MM.1S (cell line): Measurements from ENCODE around the gene RPL10.

ENCODE experiments used
- DNase-seq: peaks from one replicate; pipeline ENCODE4 v3.0.0-alpha.2; 2015
- H2AFZ ChIP-seq: fragments of 300-600 bp; sonication (generic); 2 replicates; pipeline ENCODE4 v1.6.0; 2016; ENCODE audit warnings: antibody characterized with exemption, low read length
- H3F3A ChIP-seq: fragments of 300-600 bp; sonication (generic); 2 replicates; pipeline ENCODE4 v1.6.1; 2016; ENCODE audit warnings: mild to moderate bottlenecking, antibody characterized with exemption, low read length, moderate library complexity, mixed read lengths; ENCODE audit not compliant: insufficient read depth
- H3K27ac ChIP-seq: fragments of 300-600 bp; sonication (generic); 2 replicates; pipeline ENCODE4 v1.5.1; 2016; ENCODE audit warnings: mild to moderate bottlenecking, low read length
- H3K27me3 ChIP-seq: fragments of 300-600 bp; sonication (generic); replicated peaks from 2 replicates; pipeline ENCODE4 v1.6.0; 2016; ENCODE audit warnings: low read length; ENCODE audit not compliant: insufficient read depth
- H3K36me3 ChIP-seq: fragments of 300-600 bp; sonication (generic); replicated peaks from 2 replicates; pipeline ENCODE4 v1.6.1; 2016; ENCODE audit warnings: mild to moderate bottlenecking, low read length, mixed read lengths; ENCODE audit not compliant: insufficient read depth
- H3K4me1 ChIP-seq: fragments of 300-600 bp; sonication (generic); 2 replicates; pipeline ENCODE4 v1.6.1; 2016; ENCODE audit warnings: low read length, mixed read lengths
- H3K4me2 ChIP-seq: fragments of 300-600 bp; sonication (generic); 2 replicates; pipeline ENCODE4 v1.6.0; 2016; ENCODE audit warnings: low read depth, low read length
- H3K4me3 ChIP-seq: fragments of 300-600 bp; sonication (generic); 2 replicates; pipeline ENCODE4 v1.5.1; 2016; ENCODE audit warnings: low read length, mixed read lengths
- H3K79me2 ChIP-seq: fragments of 300-600 bp; sonication (generic); 2 replicates; pipeline ENCODE4 v1.6.1; 2016; ENCODE audit warnings: mixed run types, low read length, mixed read lengths
- H3K9ac ChIP-seq: fragments of 300-600 bp; sonication (generic); 2 replicates; pipeline ENCODE4 v1.6.1; 2016; ENCODE audit warnings: low read length, mixed read lengths
- H3K9me2 ChIP-seq: fragments of 300-600 bp; sonication (generic); replicated peaks from 2 replicates; pipeline ENCODE4 v1.6.1; 2016; ENCODE audit warnings: mild to moderate bottlenecking, low read length, mixed read lengths; ENCODE audit not compliant: insufficient read depth
- H3K9me3 ChIP-seq: fragments of 300-600 bp; sonication (generic); replicated peaks from 2 replicates; pipeline ENCODE4 v1.6.1; 2016; ENCODE audit warnings: mild to moderate bottlenecking, low read length, mixed read lengths; ENCODE audit not compliant: insufficient read depth
- H4K20me1 ChIP-seq: fragments of 300-600 bp; sonication (generic); 2 replicates; pipeline ENCODE4 v1.6.1; 2016; ENCODE audit warnings: mild to moderate bottlenecking, low read length, moderate library complexity, mixed read lengths; ENCODE audit not compliant: insufficient read depth
- CTCF ChIP-seq: fragments of 300-600 bp; sonication (generic); IDR thresholded peaks from 2 replicates; pipeline ENCODE4 v1.5.1; 2016; ENCODE audit warnings: antibody characterized with exemption, low read length, mixed read lengths
- EZH2 ChIP-seq: fragments of 300-600 bp; sonication (generic); optimal IDR thresholded peaks from 2 replicates; pipeline ENCODE3; 2017; ENCODE audit warnings: low read depth, mild to moderate bottlenecking, antibody characterized with exemption, low read length, mixed read lengths
- EZH2phosphoT487 ChIP-seq: fragments of 300-600 bp; sonication (generic); IDR thresholded peaks from 2 replicates; pipeline ENCODE4 v1.6.1; 2018; ENCODE audit warnings: antibody characterized with exemption, low read length

The RPL10 gene

GRCh38 chrX:154362085-154362742 lies 36.0 kb upstream of the RPL10 start:
- no peaks in the 10 kb centered on the region for H3K4me1 ChIP-seq
- no peaks in the 10 kb centered on the region for H3F3A ChIP-seq
- peaks cover 4% of the 10 kb centered on the region; the same call in 1 of the 2 replicates for H3K79me2 ChIP-seq
- H3K27ac ChIP-seq: no peak overlapping the region
- H3K9me3 ChIP-seq: no peaks in the 10 kb centered on the region
- H4K20me1 ChIP-seq: no peaks in the 10 kb centered on the region
- H3K4me2 ChIP-seq: no peak overlapping the region
- H3K9ac ChIP-seq: no peak overlapping the region
- no peak for DNase-seq
- no peak overlapping the region for H3K4me3 ChIP-seq
- no peak for TF ChIP-seq EZH2phosphoT487
- no peak for TF ChIP-seq EZH2
- no peak for TF ChIP-seq CTCF
- H3K36me3 ChIP-seq: no peaks in the 10 kb centered on the region
- no peak overlapping the region for H2AFZ ChIP-seq
- H3K9me2 ChIP-seq: no peaks in the 10 kb centered on the region
- H3K27me3 ChIP-seq: no peaks in the 10 kb centered on the region

GRCh38 chrX:154363706-154364439 lies 34.3 kb upstream of the RPL10 start:
- H3K36me3 ChIP-seq: no peaks in the 10 kb centered on the region
- H4K20me1 ChIP-seq: no peaks in the 10 kb centered on the region
- no peak overlapping the region for H3K4me2 ChIP-seq
- TF ChIP-seq EZH2phosphoT487: no peak
- no peak for TF ChIP-seq CTCF
- TF ChIP-seq EZH2: no peak
- no peak for DNase-seq
- no peaks in the 10 kb centered on the region for H3K9me2 ChIP-seq
- no peaks in the 10 kb centered on the region for H3K9me3 ChIP-seq
- H3K27me3 ChIP-seq: no peaks in the 10 kb centered on the region
- H3K9ac ChIP-seq: no peak overlapping the region
- H3K4me1 ChIP-seq: no peaks in the 10 kb centered on the region
- H2AFZ ChIP-seq: no peak overlapping the region
- no peak overlapping the region for H3K27ac ChIP-seq
- no peak overlapping the region for H3K4me3 ChIP-seq
- peaks cover 19% of the 10 kb centered on the region for H3K79me2 ChIP-seq
- H3F3A ChIP-seq: no peaks in the 10 kb centered on the region

GRCh38 chrX:154365052-154365600 lies 33.1 kb upstream of the RPL10 start:
- Histone ChIP-seq H3K27ac (no peak overlapping the region), H3K36me3 (no peaks in the 10 kb centered on the region), H3K4me2 (no peak overlapping the region), H4K20me1 (no peaks in the 10 kb centered on the region), H3F3A (no peaks in the 10 kb centered on the region), H3K27me3 (no peaks in the 10 kb centered on the region), H3K79me2 (peaks cover 30% of the 10 kb centered on the region), H2AFZ (no peak overlapping the region), H3K9me3 (no peaks in the 10 kb centered on the region), H3K9ac (no peak overlapping the region), H3K9me2 (no peaks in the 10 kb centered on the region), H3K4me1 (0 out of 2 replicates have a peak, but pooled peaks cover 3% of the 10 kb centered on the region), H3K4me3 (no peak overlapping the region)
- no peak for DNase-seq
- TF ChIP-seq CTCF (no peak), EZH2phosphoT487 (no peak), EZH2 (no peak)
